22Rv1 (cell line): ENCODE data around the gene FAM204A.

Experiments
- ZFX ChIP-seq: fragments of 450-650 bp; IDR thresholded peaks from 2 replicates; pipeline ENCODE4 v1.6.1; 2017; ENCODE audit warnings: antibody characterized with exemption, borderline replicate concordance
- TF ChIP-seq, protein P1 (sequence below): fragments of 450-650 bp; IDR thresholded peaks from 2 replicates; pipeline ENCODE4 v1.5.1; 2017; ENCODE audit warnings: mild to moderate bottlenecking

DNA sequence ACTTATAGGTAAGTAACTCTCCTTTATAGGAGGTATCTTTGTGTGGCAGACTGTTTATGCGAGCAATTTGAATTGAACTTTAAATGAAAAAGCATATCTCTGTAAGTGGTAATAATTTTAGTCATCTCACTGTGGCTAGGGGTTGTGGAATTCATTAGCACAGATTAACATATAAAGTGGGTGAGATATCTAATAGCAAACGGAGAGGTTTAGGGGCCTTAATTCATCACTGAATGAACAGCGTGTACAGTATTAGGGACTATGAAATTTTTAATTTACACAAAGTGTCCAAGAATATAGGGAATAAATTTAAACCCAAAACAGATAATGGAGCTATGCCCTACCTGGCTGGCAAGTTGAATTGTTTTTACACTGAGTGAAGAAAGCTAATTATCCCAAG lies 15.7 kb upstream of the FAM204A start:
- TF ChIP-seq, protein P1, sequence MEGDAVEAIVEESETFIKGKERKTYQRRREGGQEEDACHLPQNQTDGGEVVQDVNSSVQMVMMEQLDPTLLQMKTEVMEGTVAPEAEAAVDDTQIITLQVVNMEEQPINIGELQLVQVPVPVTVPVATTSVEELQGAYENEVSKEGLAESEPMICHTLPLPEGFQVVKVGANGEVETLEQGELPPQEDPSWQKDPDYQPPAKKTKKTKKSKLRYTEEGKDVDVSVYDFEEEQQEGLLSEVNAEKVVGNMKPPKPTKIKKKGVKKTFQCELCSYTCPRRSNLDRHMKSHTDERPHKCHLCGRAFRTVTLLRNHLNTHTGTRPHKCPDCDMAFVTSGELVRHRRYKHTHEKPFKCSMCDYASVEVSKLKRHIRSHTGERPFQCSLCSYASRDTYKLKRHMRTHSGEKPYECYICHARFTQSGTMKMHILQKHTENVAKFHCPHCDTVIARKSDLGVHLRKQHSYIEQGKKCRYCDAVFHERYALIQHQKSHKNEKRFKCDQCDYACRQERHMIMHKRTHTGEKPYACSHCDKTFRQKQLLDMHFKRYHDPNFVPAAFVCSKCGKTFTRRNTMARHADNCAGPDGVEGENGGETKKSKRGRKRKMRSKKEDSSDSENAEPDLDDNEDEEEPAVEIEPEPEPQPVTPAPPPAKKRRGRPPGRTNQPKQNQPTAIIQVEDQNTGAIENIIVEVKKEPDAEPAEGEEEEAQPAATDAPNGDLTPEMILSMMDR: no peak
- TF ChIP-seq ZFX: no peak
